A549 (cell line): ENCODE measurements around the gene ARHGEF18.

Experiments
- CBX2 ChIP-seq: fragments of 200-600 bp; sonication (generic); IDR thresholded peaks from 2 replicates; pipeline ENCODE4 v1.6.1; 2016; ENCODE audit warnings: low read depth, mild to moderate bottlenecking, borderline replicate concordance
- CHD2 ChIP-seq: fragments of 150-350 bp; IDR thresholded peaks from 2 replicates; pipeline ENCODE4 v1.6.1; 2014; ENCODE audit warnings: low read length; ENCODE audit not compliant: partially characterized antibody
- MAFK ChIP-seq: fragments of 450-650 bp; IDR thresholded peaks from 2 replicates; pipeline ENCODE4 v1.6.1; 2014; ENCODE audit not compliant: partially characterized antibody
- POLR2A ChIP-seq: IDR thresholded peaks from 2 replicates; pipeline ENCODE4 v1.6.1; 2012; ENCODE audit warnings: mild to moderate bottlenecking, low read length
- POLR2AphosphoS2 ChIP-seq: conservative IDR thresholded peaks from 2 replicates; pipeline ENCODE4 v1.6.1; 2012; ENCODE audit warnings: low read length, improper control_type of control experiment, inconsistent platforms
- TF ChIP-seq, protein P1 (sequence below): fragments of >200 bp; sonication (Bioruptor Twin); formaldehyde crosslinking; IDR thresholded peaks from 3 replicates; pipeline ENCODE4 v1.5.1; 2016
- TF ChIP-seq, protein P2 (sequence below): fragments of 150-350 bp; IDR thresholded peaks from 2 replicates; pipeline ENCODE4 v1.6.1; 2014; ENCODE audit warnings: low read depth, mild to moderate bottlenecking, low read length

DNA sequence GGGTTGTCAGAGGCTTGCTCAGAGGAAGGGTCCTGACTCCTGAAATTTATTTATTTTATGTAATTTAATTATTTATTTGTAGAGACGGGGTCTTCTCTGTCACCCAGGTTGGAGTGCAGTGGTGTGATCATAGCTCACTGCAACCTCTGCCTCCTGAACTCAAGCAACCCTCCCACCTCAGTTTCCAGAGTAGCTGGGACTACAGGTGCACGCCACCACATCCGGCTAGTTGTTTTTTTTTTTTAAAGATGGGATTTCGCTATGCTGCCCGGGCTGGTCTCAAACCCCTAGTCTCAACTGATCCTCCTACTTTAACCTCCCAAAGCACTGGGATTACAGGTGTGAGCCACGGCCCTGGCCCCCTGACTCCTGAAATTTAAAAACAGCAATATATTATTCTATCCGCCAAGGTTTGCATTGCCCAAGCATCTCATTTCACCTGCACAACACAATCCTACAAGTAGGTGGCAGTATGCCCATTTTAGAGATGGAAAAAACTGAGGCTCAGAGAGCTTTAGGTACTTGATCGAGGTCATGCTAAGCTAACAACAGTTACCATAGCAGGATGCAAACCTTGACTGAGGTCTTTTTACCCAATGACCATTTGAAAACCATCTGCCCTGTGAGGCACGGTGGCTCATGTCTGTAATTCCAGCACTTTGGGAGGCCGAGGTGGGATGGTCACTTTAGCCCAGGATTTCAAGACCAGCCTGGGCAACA lies 18.1 kb downstream of the ARHGEF18 start:
- TF ChIP-seq, protein P1, sequence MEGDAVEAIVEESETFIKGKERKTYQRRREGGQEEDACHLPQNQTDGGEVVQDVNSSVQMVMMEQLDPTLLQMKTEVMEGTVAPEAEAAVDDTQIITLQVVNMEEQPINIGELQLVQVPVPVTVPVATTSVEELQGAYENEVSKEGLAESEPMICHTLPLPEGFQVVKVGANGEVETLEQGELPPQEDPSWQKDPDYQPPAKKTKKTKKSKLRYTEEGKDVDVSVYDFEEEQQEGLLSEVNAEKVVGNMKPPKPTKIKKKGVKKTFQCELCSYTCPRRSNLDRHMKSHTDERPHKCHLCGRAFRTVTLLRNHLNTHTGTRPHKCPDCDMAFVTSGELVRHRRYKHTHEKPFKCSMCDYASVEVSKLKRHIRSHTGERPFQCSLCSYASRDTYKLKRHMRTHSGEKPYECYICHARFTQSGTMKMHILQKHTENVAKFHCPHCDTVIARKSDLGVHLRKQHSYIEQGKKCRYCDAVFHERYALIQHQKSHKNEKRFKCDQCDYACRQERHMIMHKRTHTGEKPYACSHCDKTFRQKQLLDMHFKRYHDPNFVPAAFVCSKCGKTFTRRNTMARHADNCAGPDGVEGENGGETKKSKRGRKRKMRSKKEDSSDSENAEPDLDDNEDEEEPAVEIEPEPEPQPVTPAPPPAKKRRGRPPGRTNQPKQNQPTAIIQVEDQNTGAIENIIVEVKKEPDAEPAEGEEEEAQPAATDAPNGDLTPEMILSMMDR: peak; percentile 45
- TF ChIP-seq POLR2A (no peak), MAFK (no peak), POLR2AphosphoS2 (no peak), CBX2 (no peak), CHD2 (no peak)
- TF ChIP-seq, protein P2, sequence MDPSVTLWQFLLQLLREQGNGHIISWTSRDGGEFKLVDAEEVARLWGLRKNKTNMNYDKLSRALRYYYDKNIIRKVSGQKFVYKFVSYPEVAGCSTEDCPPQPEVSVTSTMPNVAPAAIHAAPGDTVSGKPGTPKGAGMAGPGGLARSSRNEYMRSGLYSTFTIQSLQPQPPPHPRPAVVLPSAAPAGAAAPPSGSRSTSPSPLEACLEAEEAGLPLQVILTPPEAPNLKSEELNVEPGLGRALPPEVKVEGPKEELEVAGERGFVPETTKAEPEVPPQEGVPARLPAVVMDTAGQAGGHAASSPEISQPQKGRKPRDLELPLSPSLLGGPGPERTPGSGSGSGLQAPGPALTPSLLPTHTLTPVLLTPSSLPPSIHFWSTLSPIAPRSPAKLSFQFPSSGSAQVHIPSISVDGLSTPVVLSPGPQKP: no peak
